Caco-2 (cell line): ENCODE results near the gene MUC5B. TPM values are rescaled to one million over a fixed set of nuclear protein-coding genes. Genes with fewer than 3 reads are reported as not detected.
"Not testable (repeated sequence)": the region's sequence is repeated elsewhere in the genome, so short reads cannot be mapped to it uniquely, and the experiment has no call there.

Source experiments
- BruUV-seq: library from RNA; stranded (reverse); fragments of 400-500 nt; replicated peaks from 2 replicates; lab custom pipeline; 2021; lab: Mats Ljungman, UMichigan
- CTCF ChIA-PET: fragments of 300-600 bp; sonication (Branson Sonifier 250); formaldehyde crosslinking; loops from one replicate; lab custom pipeline; 2022; ENCODE audit warnings: antibody characterized with exemption; lab: Charles Lee
- POLR2A ChIA-PET: fragments of 300-600 bp; sonication (Branson Sonifier 250); formaldehyde crosslinking; loops from one replicate; lab custom pipeline; 2022; ENCODE audit warnings: antibody characterized with exemption; lab: Charles Lee
- DNase-seq, 2 experiments: peaks; one replicate each; pipeline versions ENCODE4 v3.0.0 to v3.0.0-alpha.2; 2020 to 2022
- H3K27me3 ChIP-seq: replicated peaks from 2 replicates; pipeline ENCODE4 v1.6.0; 2011; ENCODE audit warnings: low read length; ENCODE audit not compliant: control insufficient read depth, insufficient read depth
- H3K36me3 ChIP-seq: 2 replicates; pipeline ENCODE4 v1.5.1; 2011; ENCODE audit warnings: low read length; ENCODE audit not compliant: control insufficient read depth, insufficient read depth
- H3K4me1 ChIP-seq: fragments of 250-450 bp; sonication (Bioruptor Pico); 2 replicates; pipeline ENCODE4 v1.5.1; 2020; ENCODE audit warnings: mild to moderate bottlenecking
- H3K4me3 ChIP-seq: 2 replicates; pipeline ENCODE4 v1.5.1; 2011; ENCODE audit warnings: low read depth, mild to moderate bottlenecking, control low read depth, low read length
- H3K9me3 ChIP-seq: fragments of 250-450 bp; sonication (Bioruptor Pico); 2 replicates; pipeline ENCODE4 v1.5.1; 2020; ENCODE audit warnings: mild to moderate bottlenecking, moderate library complexity
- H3K27ac Mint-ChIP-seq: one replicate; pipeline ENCODE4 v1.8.0; 2022; ENCODE audit warnings: mixed read lengths; ENCODE audit not compliant: unreplicated experiment
- H3K27me3 Mint-ChIP-seq: one replicate; pipeline ENCODE4 v1.8.0; 2022; ENCODE audit warnings: mixed read lengths; ENCODE audit not compliant: insufficient read depth, unreplicated experiment
- H3K36me3 Mint-ChIP-seq: one replicate; pipeline ENCODE4 v1.8.0; 2022; ENCODE audit warnings: mild to moderate bottlenecking, mixed read lengths; ENCODE audit not compliant: insufficient read depth, unreplicated experiment
- H3K4me1 Mint-ChIP-seq: one replicate; pipeline ENCODE4 v1.8.0; 2022; ENCODE audit warnings: low read depth, mixed read lengths; ENCODE audit not compliant: unreplicated experiment
- H3K4me3 Mint-ChIP-seq: one replicate; pipeline ENCODE4 v1.8.0; 2022; ENCODE audit warnings: mild to moderate bottlenecking, moderate library complexity, mixed read lengths; ENCODE audit not compliant: unreplicated experiment
- H3K9me3 Mint-ChIP-seq: one replicate; pipeline ENCODE4 v1.8.0; 2022; ENCODE audit warnings: mixed read lengths; ENCODE audit not compliant: unreplicated experiment
- CTCF ChIP-seq, 2 experiments: fragments of 200-600 bp in 1 of 2; IDR thresholded peaks; 1 replicate in 1 of 2; 2 replicates in 1 of 2; pipeline versions ENCODE4 v1.5.1 to v1.8.0; 2011 to 2022; ENCODE audit warnings: antibody characterized with exemption in 1 of 2, control low read depth in 1 of 2, inconsistent platforms in 1 of 2, low read depth in 1 of 2, low read length in 1 of 2, mild to moderate bottlenecking in 1 of 2, moderate library complexity in 1 of 2; ENCODE audit not compliant: insufficient read depth in 1 of 2, severe bottlenecking in 1 of 2, unreplicated experiment in 1 of 2
- intact Hi-C: fragments of 100-400 bp; cut with micrococcal nuclease; formaldehyde crosslinking; loops from one replicate; pipeline ENCODE4 v1.10.0; 2022; ENCODE audit not compliant: unreplicated experiment
- total RNA-seq: library from RNA; stranded (reverse); gene quantifications from 2 replicates; pipeline ENCODE4 v1.2.3, GENCODE V29; 2022

MUC5B gene
- total RNA-seq, 1 experiment from 2014 or later, result not detected

- Mint-ChIP-seq H3K4me3 (no peak overlapping the region), H3K9me3 (peaks cover 28% of the 10 kb centered on the region), H3K36me3 (no peaks in the 10 kb centered on the region), H3K4me1 (no peaks in the 10 kb centered on the region), H3K27ac (no peak overlapping the region), H3K27me3 (peaks cover 23% of the 10 kb centered on the region)
- Histone ChIP-seq H3K4me3 (no peak overlapping the region), H3K27me3 (no peaks in the 10 kb centered on the region), H3K36me3 (no peaks in the 10 kb centered on the region), H3K4me1 (no peaks in the 10 kb centered on the region), H3K9me3 (peaks cover 20% of the 10 kb centered on the region)
- DNase-seq, result no peak
- intact Hi-C loops, result no loop called here
- no TSS peak for BruUV-seq
- POLR2A ChIA-PET, result no interaction called here
- CTCF ChIA-PET, result no interaction called here
- TF ChIP-seq CTCF (IDR thresholded peaks at IDR 0.05; ENCODE audit: insufficient read depth in 1 of 2, low read depth in 1 of 2, low read length in 1 of 2, severe bottlenecking in 1 of 2, unreplicated experiment in 1 of 2), result no peak
These were observed 11.0 kb upstream of the MUC5B start for GRCh38 chr11:1211838-1212237.

GRCh38 chr11:1215826-1216225, 7.0 kb upstream of the MUC5B start:
- POLR2A ChIA-PET, BruUV-seq, H3K4me3 Mint-ChIP-seq, H3K9me3 ChIP-seq, H3K27ac Mint-ChIP-seq, H3K4me1 ChIP-seq, CTCF ChIA-PET, H3K4me1 Mint-ChIP-seq, H3K36me3 Mint-ChIP-seq, DNase-seq, intact Hi-C loops, H3K27me3 ChIP-seq, H3K36me3 ChIP-seq, H3K4me3 ChIP-seq: not testable (repeated sequence)
- Mint-ChIP-seq H3K27me3 (peaks cover 24% of the 10 kb centered on the region), H3K9me3 (peaks cover 15% of the 10 kb centered on the region)

GRCh38 chr11:1217151-1217550, 5.7 kb upstream of the MUC5B start:
- POLR2A ChIA-PET, result no interaction called here
- intact Hi-C loops, result no loop called here
- BruUV-seq, result no TSS peak

More at GRCh38 chr11:1217151-1217550, 5.7 kb upstream of the MUC5B start:
- no peak for DNase-seq
- peaks cover 2% of the 10 kb centered on the region for H3K9me3 Mint-ChIP-seq
- H3K27ac Mint-ChIP-seq, result no peak overlapping the region
- H3K36me3 Mint-ChIP-seq, result no peaks in the 10 kb centered on the region
- peaks cover 5% of the 10 kb centered on the region for H3K9me3 ChIP-seq
- H3K27me3 ChIP-seq, result no peaks in the 10 kb centered on the region
- no peak overlapping the region for H3K4me3 Mint-ChIP-seq
- H3K36me3 ChIP-seq, result no peaks in the 10 kb centered on the region
- TF ChIP-seq CTCF (IDR thresholded peaks at IDR 0.05; ENCODE audit: insufficient read depth in 1 of 2, low read depth in 1 of 2, low read length in 1 of 2, severe bottlenecking in 1 of 2, unreplicated experiment in 1 of 2), result no peak
- CTCF ChIA-PET, result interaction anchor here (0.6 kb wide), 1 partner anchor 13 kb away, joined by 4 read pairs; no protein-coding TSS in a partner anchor
- no peaks in the 10 kb centered on the region for H3K4me1 ChIP-seq
- no peak overlapping the region for H3K4me3 ChIP-seq
- peaks cover 19% of the 10 kb centered on the region for H3K27me3 Mint-ChIP-seq
- no peaks in the 10 kb centered on the region for H3K4me1 Mint-ChIP-seq
